HG02840 (cell line): Measurements from ENCODE around the gene OR2H1.
"Not testable (repeated sequence)": the region's sequence is repeated elsewhere in the genome, so short reads cannot be mapped to it uniquely, and the experiment has no call there.

Experiments
- ATAC-seq: cut with Tn5 transposase; IDR thresholded peaks from one replicate; pipeline ENCODE4 v1.9.1; 2021; ENCODE audit warnings: mild to moderate bottlenecking, moderate library complexity, moderate number of reproducible peaks; ENCODE audit not compliant: unreplicated experiment, low FRiP score

Gene OR2H1

DNA sequence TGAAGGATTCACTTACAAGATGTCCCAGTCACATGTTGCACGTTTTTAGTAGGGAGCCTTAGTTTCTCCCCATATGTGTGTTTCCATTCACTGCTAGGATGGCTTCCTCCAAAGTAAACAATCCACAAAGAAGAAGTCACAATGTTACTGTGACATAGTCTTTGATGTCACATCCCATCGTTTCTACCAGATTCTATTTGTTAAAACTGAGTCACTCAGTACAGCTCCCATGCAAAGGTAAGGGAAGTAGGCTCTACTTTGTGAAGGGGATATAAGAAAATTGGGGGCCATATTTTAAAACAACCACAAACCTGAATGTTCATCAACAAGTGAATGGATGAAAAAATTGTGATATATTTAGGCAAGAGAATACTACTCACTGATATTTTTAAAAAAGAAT, at the start of gene OR2H1, which contains the start of gene OR11A1:
Gene OR2H1, plus strand, starts transcription at position 185 of the 400 bp plus-strand sequence. CDS start 4,615 bp downstream, outside the sequence.
Gene OR11A1, minus strand, starts transcription at position 101 of the 400 bp plus-strand sequence. CDS start 29,430 bp downstream, outside the sequence.
- ATAC-seq = no peak

DNA sequence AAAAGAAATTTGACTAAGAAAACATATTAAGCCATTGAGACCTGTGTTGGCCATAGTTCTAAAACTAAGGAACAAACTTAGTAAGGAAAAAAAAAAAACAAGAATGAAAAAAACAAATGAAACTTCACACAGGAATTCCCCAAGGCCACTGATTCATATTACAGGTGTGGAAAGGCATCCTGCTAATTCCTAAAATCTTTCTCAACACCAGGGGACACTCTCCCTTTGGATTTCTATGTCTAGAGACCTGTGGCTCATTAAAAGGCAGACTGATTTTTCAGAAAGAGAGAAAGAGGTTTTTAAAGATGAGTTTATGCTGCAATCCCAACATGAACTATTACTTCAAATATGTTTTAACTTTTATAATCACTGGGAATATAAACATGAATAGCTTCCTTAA, 42.4 kb upstream of the OR2H1 start, which contains the start of gene OR12D1:
Gene OR12D1, plus strand, starts transcription at position 341 of the 400 bp plus-strand sequence.
- no peak for ATAC-seq

DNA sequence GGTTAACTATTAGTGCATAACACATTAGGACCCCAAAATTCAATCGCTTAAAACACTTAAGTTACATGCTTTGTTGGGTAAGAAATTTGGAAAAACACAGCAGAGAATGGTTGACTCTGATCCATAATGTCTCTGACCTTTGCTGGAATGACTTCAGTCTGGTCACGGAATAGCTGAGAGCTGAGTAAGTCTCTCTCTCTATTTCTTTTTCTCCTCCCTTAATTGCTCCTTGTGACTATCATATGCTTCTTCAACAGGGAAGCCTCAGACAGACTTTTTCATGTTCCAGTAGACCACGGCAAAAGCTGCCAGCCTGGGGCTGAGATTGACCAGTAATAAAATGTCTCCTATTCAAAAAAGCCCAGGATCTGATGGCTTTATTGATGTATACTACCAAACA, 37.4 kb upstream of the OR2H1 start:
- no peak for ATAC-seq

DNA sequence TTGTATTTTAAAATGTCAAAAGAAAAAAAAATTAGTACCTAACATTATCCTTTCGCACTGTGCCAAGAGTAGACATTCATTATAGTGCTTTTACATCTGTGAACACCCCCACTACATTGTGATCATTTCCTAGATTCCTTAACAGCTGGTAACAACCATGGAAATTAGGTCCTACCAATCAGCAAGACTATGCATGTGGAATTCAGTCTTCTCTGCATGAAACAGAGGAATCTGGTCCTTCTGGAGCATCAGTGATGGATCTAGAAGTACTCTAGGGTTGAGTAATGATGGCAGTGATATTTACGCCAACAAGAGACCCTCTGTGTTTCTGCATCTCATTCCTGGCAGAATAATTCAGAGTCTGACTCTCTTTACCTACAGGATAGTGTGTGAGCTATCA, 32.8 kb upstream of the OR2H1 start:
- ATAC-seq = no peak

DNA sequence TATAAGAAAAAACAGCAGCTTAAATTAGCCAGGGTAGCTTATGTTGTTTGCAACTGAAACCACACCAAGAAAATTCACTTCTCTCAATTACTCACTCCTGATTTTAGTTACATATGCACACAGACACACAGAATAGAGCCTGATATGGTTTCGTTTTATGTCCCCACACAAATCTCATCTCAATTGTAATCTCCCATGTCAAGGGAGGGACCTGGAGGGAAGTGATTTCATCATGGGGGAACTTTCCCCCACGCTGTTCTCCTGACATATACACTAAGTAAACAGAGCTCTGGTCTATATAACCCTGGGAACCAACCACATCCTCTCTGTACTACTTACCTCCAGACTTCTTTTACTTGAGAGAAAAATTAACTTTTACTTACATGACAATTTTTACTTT, 32.4 kb upstream of the OR2H1 start:
- no peak for ATAC-seq

DNA sequence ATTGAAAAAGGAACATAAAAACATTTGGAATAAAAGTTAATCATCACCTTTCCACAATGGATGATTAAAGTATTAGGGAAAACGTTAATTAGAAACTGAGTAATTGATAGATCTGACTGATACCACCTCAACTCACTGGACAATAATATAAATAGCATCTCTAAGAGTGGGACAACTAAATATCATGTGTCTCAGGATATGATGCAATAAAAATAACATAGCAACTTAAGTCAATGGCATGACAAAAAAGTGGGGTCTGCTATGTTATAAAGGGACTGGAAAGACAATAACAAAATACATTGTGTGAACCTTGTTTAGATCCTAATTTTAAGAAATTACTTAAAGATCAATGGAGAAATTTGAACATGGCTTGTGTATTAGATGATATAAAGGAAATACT, 31.9 kb upstream of the OR2H1 start:
- ATAC-seq = no peak

DNA sequence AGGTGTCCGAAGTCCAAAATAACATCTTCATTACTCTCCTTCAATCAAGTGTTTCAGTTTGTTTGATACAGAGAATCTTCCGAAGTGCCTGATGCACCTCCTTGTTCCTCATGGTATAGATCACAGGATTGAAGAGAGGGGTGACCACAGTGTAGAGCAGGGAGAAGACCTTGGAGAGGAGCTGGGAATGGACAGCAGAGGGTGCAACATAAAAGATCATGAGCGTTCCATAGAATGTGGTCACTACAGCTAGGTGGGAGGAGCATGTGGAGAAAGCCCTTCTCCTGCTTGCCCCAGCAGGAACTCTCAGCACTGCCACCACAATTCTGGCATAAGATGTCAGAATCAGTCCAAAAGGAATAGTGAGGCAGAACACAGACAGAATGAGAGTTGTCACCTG, 30.3 kb upstream of the OR2H1 start:
- no peak for ATAC-seq

DNA sequence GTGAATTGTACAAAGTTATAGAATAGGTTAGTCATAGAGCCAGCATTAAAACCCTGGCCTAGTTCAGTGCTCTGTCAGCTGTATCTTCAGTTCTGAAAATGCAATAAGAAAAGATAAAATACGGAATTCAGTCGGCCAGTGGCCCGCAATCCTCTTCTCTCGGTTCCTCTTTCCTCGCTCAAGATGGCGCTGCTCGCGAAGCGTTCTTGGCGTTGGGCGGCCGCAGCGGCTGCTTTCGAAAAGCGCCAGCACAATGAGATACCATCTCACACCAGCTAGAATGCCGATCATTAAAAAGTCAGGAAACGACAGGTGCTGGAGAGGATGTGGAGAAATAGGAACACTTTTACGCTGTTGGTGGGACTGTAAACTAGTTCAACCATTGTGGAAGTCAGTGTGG, 20.2 kb upstream of the OR2H1 start:
- ATAC-seq = not testable (repeated sequence)

DNA sequence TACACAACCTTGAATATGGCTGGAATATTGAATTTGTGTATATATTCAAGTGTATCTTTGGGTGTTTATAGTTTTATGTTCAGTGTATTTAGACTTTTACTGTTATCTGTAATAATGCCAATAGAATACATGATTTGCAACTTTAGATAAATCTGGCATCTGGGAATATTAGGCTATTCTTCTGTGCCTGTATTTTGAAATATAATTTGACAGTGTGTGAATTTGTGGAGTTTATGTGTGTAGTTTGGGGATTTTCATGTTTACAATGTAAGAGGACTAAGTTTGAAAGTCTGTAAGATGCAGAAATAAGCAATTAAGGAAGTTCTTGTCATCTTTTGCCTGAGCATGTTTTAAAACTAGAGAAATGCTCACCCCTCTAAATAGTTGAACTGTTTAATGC, 17.9 kb upstream of the OR2H1 start, which contains the start of gene OR10C1:
Gene OR10C1, plus strand, starts transcription at position 301 of the 400 bp plus-strand sequence. CDS start 710 bp downstream, outside the sequence.
- ATAC-seq = no peak

DNA sequence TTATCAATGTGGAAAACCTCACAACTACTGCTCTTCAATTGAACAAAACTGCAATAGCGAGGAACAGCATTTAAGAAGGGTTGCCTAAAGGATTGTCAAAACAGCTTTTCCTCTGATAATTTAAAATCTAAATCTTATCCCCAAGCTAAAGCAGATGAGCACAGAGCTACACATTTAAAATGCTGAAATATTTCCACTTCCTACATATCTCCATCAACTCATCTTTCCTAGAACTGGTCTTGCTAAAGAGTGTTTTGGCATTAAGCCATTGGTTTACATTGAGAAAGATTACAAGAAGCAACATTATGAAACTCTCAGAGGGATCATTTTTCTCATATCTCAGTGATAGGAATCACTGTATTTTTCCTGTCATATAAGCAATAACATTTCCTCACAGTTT, 14.2 kb upstream of the OR2H1 start:
- no peak for ATAC-seq

DNA sequence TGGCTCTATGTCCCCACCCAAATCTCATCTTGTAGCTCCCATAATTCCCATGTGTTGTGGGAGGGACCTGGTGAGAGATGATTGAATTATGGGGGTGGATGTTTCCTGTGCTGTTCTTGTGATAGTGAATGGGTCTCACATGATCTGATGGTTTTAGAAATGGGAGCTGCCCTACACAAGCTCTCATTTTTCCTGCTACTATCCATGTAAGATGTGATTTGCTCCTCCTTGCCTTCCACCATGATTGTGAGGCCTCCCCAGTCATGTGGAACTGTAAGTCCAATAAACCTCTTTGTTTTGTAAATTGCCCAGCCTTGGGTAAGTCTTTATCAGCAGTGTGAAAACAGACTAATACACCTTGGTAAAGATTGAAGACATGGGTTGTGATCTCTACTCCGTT, 12.9 kb upstream of the OR2H1 start:
- ATAC-seq = not testable (repeated sequence)

DNA sequence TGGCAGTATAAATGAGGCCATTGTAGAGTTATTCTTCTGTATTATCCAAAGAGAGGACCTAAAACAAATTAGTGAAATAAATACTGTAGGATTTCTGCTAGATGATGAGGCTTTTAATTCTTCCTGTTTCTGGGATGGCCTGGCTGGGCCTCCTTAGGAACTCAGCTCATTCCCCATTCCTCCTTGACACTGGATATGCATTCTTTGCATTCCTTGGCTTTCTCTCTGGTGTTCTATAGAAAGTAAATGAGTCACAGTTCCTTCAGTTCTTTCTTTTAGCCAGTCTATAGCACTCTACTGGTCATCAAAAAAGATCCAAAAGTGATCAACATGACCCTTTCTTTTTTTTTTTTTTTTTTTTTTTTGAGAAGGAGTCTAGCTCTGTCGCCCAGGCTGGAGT, 9.3 kb upstream of the OR2H1 start:
- ATAC-seq = no peak

DNA sequence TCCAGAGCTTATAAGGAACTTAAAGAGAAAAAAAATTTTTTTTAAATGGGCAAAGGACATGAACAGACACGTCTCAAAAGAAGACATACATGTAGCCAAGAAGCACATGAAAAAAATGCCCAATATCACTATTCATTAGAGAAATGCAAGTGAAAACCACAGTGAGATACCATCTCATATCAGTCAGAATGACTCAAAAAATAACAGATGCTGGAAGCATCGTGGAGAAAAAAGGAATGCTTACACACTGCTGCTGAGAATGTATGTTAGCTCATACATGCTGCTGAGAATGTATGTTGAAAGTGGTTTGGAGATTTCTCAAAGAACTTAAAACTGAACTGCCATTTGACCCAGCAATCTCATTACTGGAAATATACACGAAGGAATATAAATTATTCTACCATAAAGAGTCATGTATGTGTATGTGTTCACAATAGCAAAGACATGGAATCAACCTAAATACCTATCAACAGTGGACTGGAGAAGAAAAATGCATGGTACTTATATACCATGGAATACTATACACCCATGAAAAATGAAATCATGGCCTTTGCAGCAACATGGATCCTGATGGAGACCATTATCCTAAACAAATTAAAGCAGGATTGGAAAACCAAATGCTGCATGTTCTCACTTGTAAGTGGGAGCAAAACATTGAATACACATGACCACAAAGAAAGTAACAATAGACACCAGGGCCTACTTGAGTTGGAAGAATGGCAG, 5.3 kb upstream of the OR2H1 start:
- no peak for ATAC-seq

DNA sequence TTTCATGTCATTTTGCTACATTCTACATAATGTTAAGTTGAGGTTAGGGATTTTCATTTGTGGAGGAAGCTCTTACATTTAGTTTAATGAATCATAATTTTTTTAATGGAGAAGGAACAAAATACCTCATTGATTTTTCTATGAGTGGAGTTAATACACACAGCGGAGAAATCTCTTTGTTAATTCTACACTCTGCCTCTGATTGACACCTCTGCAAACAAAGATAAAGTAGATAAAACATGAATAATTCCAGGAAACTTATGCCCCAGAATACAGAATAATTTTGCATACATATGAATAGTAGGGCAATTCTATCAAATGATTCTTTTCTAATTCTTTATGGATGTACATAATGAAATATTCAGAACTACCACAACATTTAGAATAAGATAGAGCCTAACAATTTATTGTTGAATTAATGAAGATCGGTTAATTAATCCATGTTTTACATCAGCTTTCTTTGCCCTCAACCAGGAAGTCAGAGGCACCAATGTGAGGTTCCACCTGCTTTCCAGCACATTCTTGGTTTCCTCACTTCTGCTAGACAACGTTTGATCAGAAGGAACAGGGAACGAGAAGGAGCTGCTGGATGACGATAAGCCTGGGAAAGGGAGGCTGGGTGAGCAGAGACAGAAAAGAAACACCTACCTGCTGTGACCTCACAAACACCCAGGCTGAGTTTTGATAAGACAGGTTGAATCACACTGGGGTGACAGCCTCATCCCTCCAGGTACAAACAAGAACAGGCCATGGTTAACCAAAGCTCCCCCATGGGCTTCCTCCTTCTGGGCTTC, 4.3 kb downstream of the OR2H1 start:
- ATAC-seq = no peak

DNA sequence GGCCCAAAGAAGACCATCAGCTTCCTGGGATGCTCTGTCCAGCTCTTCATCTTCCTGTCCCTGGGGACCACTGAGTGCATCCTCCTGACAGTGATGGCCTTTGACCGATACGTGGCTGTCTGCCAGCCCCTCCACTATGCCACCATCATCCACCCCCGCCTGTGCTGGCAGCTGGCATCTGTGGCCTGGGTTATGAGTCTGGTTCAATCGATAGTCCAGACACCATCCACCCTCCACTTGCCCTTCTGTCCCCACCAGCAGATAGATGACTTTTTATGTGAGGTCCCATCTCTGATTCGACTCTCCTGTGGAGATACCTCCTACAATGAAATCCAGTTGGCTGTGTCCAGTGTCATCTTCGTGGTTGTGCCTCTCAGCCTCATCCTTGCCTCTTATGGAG, 5.1 kb downstream of the OR2H1 start:
- no peak for ATAC-seq

DNA sequence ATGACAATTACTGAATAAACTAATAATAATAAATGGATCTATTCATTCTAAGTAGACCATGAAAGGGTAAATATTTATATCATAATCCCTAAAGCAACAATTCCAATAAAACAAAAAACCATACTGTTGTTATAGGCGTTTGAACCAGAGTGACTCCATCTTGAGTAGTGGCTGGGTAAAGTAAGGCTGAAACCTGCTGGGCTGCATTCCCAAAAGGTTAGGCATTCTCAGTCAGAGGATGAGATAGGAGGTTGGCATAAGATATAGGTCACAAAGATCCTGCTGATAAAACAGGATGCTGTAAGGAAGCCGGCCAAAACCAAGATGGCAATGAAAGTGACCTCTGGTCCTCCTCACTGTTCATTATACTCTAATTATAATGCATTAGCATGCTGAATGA, 8.3 kb downstream of the OR2H1 start:
- no peak for ATAC-seq

DNA sequence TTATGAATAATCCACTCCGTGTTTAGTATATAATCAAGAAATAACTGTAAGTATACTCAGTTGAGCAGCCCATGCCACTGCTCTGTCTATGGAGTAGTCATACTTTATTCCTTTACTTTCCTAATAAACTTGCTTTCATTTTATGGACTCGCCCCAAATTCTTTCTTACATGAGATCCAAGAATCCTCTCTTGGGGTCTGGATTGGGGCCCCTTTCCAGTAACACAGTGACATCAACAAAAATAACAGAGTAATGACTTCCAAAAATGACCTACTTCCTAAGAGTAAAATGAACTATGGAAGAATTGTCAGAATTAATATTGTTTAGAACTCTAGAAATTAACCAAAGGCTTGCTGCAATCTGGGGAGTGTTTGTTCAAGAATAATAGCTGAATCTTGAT, 8.8 kb downstream of the OR2H1 start:
- ATAC-seq = no peak

DNA sequence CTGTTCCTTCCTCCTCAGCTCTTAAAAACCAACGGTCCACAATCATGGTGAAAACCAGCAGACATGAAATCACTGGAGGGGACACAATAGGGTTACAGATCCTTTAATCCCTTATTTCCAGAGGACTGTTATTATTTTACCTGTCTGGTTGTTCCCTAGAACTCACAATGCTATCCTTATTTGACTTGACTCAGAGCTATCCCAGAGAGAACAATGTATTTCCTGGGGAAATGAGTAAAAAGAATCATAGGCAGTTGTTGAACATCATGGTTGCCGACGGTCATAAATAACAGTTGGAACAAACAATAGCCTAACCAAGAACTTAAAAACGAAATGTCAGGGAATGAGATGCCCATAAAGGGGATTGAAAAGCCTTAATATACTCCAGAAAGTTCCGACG, 9.3 kb downstream of the OR2H1 start:
- ATAC-seq = no peak

DNA sequence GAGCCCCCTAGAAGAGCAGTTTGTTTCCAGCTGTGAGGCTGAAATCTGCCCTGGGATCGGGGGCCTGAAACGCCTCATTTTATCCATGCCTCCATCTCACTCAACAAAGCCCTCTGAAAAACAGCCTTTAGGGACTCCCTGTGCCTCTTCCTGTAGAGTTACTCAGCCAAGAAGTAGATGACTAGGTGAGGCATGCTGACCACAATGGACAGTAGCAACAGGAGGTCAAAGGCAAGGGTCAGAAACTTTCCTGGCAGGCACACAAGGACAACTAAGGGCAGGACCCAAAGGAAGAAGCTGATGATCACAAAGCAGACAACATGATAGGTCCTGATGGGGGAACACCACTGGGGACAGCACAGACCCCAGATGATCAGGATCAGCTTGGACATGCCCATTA, 18.0 kb downstream of the OR2H1 start:
- no peak for ATAC-seq

DNA sequence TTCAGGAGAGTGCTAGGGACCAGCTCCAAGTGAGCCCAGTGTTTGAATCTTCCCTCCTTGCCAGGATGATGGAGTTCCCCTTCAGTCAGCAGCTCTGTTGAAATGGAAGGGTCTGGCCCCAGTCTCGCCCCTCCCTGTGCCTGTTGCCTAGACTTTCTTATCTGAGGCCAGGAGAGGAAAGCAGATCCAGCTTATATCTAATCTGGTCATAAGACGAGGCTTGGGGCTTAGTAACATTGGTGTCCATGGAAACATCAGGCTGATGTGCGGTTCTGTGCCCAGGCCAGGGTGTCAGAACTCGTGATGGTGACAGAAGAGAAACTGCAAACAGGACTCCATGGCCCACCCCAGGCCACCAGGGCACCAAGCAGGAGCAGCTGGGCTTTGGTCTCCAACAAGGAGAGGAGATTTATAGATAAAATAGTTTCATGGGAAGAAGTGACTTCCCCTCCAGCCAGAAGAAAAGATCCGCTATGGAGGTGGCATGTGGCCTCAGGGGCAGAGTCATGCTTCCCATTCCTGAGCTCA, 21.0 kb downstream of the OR2H1 start:
- no peak for ATAC-seq

DNA sequence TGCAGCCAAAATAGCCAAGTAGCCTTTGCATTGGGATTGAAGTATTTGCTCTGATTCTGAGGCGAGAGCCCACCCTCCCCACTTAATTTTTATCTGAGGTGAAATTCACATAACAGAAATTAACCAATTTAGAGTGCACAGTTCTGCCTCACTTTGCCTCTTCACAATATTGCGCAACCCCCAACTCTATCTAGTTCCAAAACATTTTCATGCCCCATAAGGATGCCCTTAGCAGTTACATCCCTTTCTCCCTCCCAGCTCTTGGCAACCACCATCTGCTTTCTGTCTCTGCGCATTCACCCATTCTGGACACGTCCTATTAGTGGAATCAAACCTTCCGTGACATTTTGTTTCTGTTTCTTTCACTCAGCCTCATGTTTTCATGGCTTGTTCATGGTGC, 21.8 kb downstream of the OR2H1 start:
- ATAC-seq = no peak
